ENCODE data around the gene RECQL. TPM values are rescaled to one million over a fixed set of nuclear protein-coding genes. Genes with fewer than 3 reads are reported as not detected.

The RECQL gene
- total RNA-seq, 5 donors from 2014 or later (not counting 1 experiment from before 2014, with no cell fraction given) = 25.4 to 70.8 (median 53.8) TPM

GRCh38 chr12:21541773-21542172 lies 40.3 kb upstream of the RECQL start:
- no peaks in the 10 kb centered on the region for H3K9me3 ChIP-seq
- H3K27ac ChIP-seq (ENCODE audit: low read length) = no peak overlapping the region
- Mint-ChIP-seq H3K4me3 (no peak overlapping the region), H3K27me3 (peaks cover 0 to 4% of the 10 kb centered on the region in 2 donors), H3K4me1 (no peaks in the 10 kb centered on the region), H3K36me3 (no peaks in the 10 kb centered on the region), H3K27ac (no peak overlapping the region), H3K9me3 (no peaks in the 10 kb centered on the region)
- WGBS (ENCODE audit: insufficient coverage) = 90% methylated on average over 2 of the region's 6 CpGs
- ATAC-seq (replicated peaks in 1 of 4) (no peak), DNase-seq (no peak)
- no peaks in the 10 kb centered on the region for H3K4me1 ChIP-seq (ENCODE audit: control insufficient read depth in 1 of 2, extremely low read depth in 1 of 2, insufficient read depth in 2 of 2, low read length in 2 of 2)
- no peaks in the 10 kb centered on the region for H3K27me3 ChIP-seq (replicated peaks in 1 of 2; ENCODE audit: control insufficient read depth in 2 of 2, extremely low read depth in 1 of 2, insufficient read depth in 2 of 2, low read length in 1 of 2)
- H3K4me3 ChIP-seq (ENCODE audit: control insufficient read depth in 1 of 2, extremely low read depth in 1 of 2, low read length in 1 of 2) = no peak overlapping the region
- CTCF ChIA-PET = no interaction called here
- H3K36me3 ChIP-seq (ENCODE audit: control insufficient read depth in 2 of 2, extremely low read depth in 1 of 2, insufficient read depth in 1 of 2, low read length in 1 of 2) = no peaks in the 10 kb centered on the region
- POLR2A ChIA-PET = no interaction called here

GRCh38 chr12:21539797-21540196 lies 38.4 kb upstream of the RECQL start:
- ATAC-seq (replicated peaks in 1 of 4) (no peak), DNase-seq (no peak)
- Mint-ChIP-seq H3K4me1 (no peaks in the 10 kb centered on the region), H3K27me3 (peaks cover 2 to 4% of the 10 kb centered on the region in 2 donors), H3K9me3 (no peaks in the 10 kb centered on the region), H3K36me3 (no peaks in the 10 kb centered on the region), H3K27ac (no peak overlapping the region), H3K4me3 (no peak overlapping the region)
- no peaks in the 10 kb centered on the region for H3K9me3 ChIP-seq
- H3K36me3 ChIP-seq (ENCODE audit: control insufficient read depth in 2 of 2, extremely low read depth in 1 of 2, insufficient read depth in 1 of 2, low read length in 1 of 2) = no peaks in the 10 kb centered on the region
- H3K27me3 ChIP-seq (replicated peaks in 1 of 2; ENCODE audit: control insufficient read depth in 2 of 2, extremely low read depth in 1 of 2, insufficient read depth in 2 of 2, low read length in 1 of 2) = no peaks in the 10 kb centered on the region
- H3K27ac ChIP-seq (ENCODE audit: low read length) = no peak overlapping the region
- H3K4me3 ChIP-seq (ENCODE audit: control insufficient read depth in 1 of 2, extremely low read depth in 1 of 2, low read length in 1 of 2) = no peak overlapping the region
- CTCF ChIA-PET = no interaction called here
- no peaks in the 10 kb centered on the region for H3K4me1 ChIP-seq (ENCODE audit: control insufficient read depth in 1 of 2, extremely low read depth in 1 of 2, insufficient read depth in 2 of 2, low read length in 2 of 2)
- POLR2A ChIA-PET = no interaction called here

DNA sequence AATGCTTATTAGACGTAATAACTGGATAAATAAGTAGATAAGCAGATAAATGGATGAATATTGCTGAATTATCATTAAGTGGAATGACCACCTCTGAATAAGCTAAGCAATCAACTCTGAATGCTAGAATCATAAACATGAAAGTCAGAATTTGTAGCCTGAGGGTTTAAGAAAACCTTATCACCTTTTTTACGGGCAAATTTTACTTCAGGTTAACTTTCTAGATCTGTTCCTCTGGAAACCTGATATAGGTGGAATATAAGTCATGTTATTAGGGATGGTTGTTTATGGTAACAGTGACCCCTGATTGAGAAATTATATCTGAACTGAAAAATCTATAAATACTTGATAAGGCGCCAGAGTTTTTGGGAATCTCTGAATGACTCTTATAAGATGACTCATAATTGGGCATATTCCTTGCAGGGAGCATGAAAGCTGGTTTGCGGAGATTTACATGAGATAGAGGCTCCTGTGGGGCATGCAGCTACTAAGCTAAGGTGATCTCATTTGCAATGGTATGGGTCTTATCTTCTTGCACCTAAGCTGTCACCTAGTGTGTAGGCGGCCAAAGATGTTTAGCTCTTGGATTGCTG lies 36.7 kb upstream of the RECQL start:
- ChIA-PET POLR2A (no interaction called here), CTCF (no interaction called here)
- no peak overlapping the region for H3K27ac ChIP-seq (ENCODE audit: low read length)
- Mint-ChIP-seq H3K4me3 (no peak overlapping the region), H3K27ac (no peak overlapping the region), H3K36me3 (no peaks in the 10 kb centered on the region), H3K9me3 (no peaks in the 10 kb centered on the region), H3K4me1 (no peaks in the 10 kb centered on the region), H3K27me3 (peaks cover under 1 to 5% of the 10 kb centered on the region in 2 donors)
- H3K4me1 ChIP-seq (ENCODE audit: control insufficient read depth in 1 of 2, extremely low read depth in 1 of 2, insufficient read depth in 2 of 2, low read length in 2 of 2) = no peaks in the 10 kb centered on the region
- no peaks in the 10 kb centered on the region for H3K27me3 ChIP-seq (replicated peaks in 1 of 2; ENCODE audit: control insufficient read depth in 2 of 2, extremely low read depth in 1 of 2, insufficient read depth in 2 of 2, low read length in 1 of 2)
- no peaks in the 10 kb centered on the region for H3K9me3 ChIP-seq
- ATAC-seq (replicated peaks in 1 of 4) (no peak), DNase-seq (no peak)
- H3K4me3 ChIP-seq (ENCODE audit: control insufficient read depth in 1 of 2, extremely low read depth in 1 of 2, low read length in 1 of 2) = no peak overlapping the region
- no peaks in the 10 kb centered on the region for H3K36me3 ChIP-seq (ENCODE audit: control insufficient read depth in 2 of 2, extremely low read depth in 1 of 2, insufficient read depth in 1 of 2, low read length in 1 of 2)
- 100% methylated on average over 1 of the region's 5 CpGs for WGBS (ENCODE audit: insufficient coverage)

GRCh38 chr12:21529456-21529855 lies 28.0 kb upstream of the RECQL start:
- Mint-ChIP-seq H3K27me3 (peaks cover 34% of the 10 kb centered on the region in 2 donors), H3K27ac (no peak overlapping the region), H3K9me3 (peaks cover 1% of the 10 kb centered on the region in 3 donors), H3K36me3 (peaks cover 2% of the 10 kb centered on the region), H3K4me3 (no peak overlapping the region), H3K4me1 (peaks cover 0 to 9% (median 9%) of the 10 kb centered on the region in 3 donors)
- ChIA-PET CTCF (interaction anchor here in 1 of 2 donors (0.5 kb wide), 1 partner anchor 975 kb away, joined by 3 read pairs; no protein-coding TSS in a partner anchor), POLR2A (interaction anchor here in 1 of 2 donors (0.6 kb wide), 1 partner anchor 987 kb away, joined by 3 read pairs; no protein-coding TSS in a partner anchor)
- no peak overlapping the region for H3K27ac ChIP-seq (ENCODE audit: low read length)
- peaks cover 0 to 9% of the 10 kb centered on the region in 2 experiments for H3K4me1 ChIP-seq (ENCODE audit: control insufficient read depth in 1 of 2, extremely low read depth in 1 of 2, insufficient read depth in 2 of 2, low read length in 2 of 2)
- H3K9me3 ChIP-seq = no peaks in the 10 kb centered on the region
- DNase-seq (no peak), ATAC-seq (replicated peaks in 1 of 4) (no peak)
- no peaks in the 10 kb centered on the region for H3K36me3 ChIP-seq (ENCODE audit: control insufficient read depth in 2 of 2, extremely low read depth in 1 of 2, insufficient read depth in 1 of 2, low read length in 1 of 2)
- H3K4me3 ChIP-seq (ENCODE audit: control insufficient read depth in 1 of 2, extremely low read depth in 1 of 2, low read length in 1 of 2) = no peak overlapping the region
- H3K27me3 ChIP-seq (replicated peaks in 1 of 2; ENCODE audit: control insufficient read depth in 2 of 2, extremely low read depth in 1 of 2, insufficient read depth in 2 of 2, low read length in 1 of 2) = peaks cover 10 to 21% of the 10 kb centered on the region in 2 experiments
- 95% methylated on average over 2 of the region's 2 CpGs for WGBS (ENCODE audit: insufficient coverage)

DNA sequence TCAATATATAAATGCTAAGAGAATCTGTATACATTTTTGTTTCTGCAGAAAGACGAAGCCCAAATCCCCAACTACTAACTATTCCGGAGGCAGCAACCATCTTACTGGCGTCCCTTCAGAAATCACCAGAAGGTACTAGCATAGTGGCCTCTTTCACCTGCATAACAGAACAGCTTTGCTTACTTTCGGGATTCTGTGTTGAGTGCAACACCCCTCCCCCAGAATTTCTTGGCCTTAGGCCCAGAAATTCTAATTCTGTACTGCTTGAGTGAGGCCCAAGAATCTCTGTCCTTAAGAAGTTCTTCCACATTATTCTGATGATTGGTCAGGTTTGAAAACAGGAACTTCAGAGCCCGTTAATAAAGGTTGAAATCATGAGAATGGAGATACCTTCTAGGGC lies 27.5 kb upstream of the RECQL start:
- Mint-ChIP-seq H3K36me3 (peaks cover 2% of the 10 kb centered on the region), H3K9me3 (peaks cover 4 to 5% (median 5%) of the 10 kb centered on the region in 3 donors), H3K27ac (no peak overlapping the region), H3K4me1 (peaks cover 0 to 9% (median 9%) of the 10 kb centered on the region in 3 donors), H3K4me3 (peak overlapping the region; percentile 43 to 73 (median 60)), H3K27me3 (peaks cover 34% of the 10 kb centered on the region in 2 donors)
- no peak overlapping the region for H3K27ac ChIP-seq (ENCODE audit: low read length)
- H3K27me3 ChIP-seq (replicated peaks in 1 of 2; ENCODE audit: control insufficient read depth in 2 of 2, extremely low read depth in 1 of 2, insufficient read depth in 2 of 2, low read length in 1 of 2) = peaks cover 10 to 21% of the 10 kb centered on the region in 2 experiments
- no peak for DNase-seq
- no peak for ATAC-seq (replicated peaks in 1 of 4)
- no peaks in the 10 kb centered on the region for H3K36me3 ChIP-seq (ENCODE audit: control insufficient read depth in 2 of 2, extremely low read depth in 1 of 2, insufficient read depth in 1 of 2, low read length in 1 of 2)
- peaks cover 0 to 9% of the 10 kb centered on the region in 2 experiments for H3K4me1 ChIP-seq (ENCODE audit: control insufficient read depth in 1 of 2, extremely low read depth in 1 of 2, insufficient read depth in 2 of 2, low read length in 2 of 2)
- CTCF ChIA-PET = no interaction called here
- H3K9me3 ChIP-seq = no peaks in the 10 kb centered on the region
- H3K4me3 ChIP-seq (ENCODE audit: control insufficient read depth in 1 of 2, extremely low read depth in 1 of 2, low read length in 1 of 2) = no peak overlapping the region
- WGBS (ENCODE audit: insufficient coverage) = 92% methylated on average over 4 of the region's 5 CpGs
- POLR2A ChIA-PET = no interaction called here

DNA sequence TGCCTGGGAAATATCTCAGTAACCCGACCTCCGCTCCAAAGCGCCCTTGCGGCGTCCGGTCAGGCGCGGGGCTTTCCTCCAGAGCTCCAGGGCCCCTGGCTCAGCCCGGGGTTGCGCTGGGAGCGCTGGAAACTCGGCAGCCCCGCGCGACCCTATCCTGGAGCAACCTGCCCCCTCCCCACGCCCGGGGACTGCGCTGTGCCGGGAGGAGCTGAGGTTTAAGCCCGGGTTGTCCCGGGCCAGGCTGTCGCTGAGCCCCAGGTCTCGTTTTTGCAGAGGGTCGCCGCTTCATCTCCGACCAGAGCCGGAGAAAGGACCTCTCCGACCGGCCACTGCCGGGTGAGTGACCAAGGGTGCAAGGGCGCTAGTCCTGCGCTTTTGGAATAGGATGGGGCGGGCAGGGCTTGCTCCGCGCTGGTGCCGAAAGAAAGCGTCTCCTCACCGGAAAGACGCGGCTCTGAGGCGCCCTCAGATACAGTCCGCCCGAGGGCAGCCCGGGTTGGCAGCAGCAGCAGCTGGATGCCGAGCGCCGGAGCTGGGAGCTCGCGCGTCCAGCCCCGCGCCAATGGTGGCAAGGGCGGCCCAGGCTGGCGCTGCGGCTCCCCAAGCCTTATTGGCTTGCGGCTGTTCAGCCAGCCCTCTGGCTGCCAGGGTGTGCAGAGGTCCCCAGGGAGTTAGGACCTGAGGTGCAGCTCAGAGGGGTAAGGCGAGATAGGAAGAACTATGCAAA lies 26.2 kb upstream of the RECQL start:
- Histone ChIP-seq H3K27me3 (replicated peaks in 1 of 2; ENCODE audit: control insufficient read depth in 2 of 2, extremely low read depth in 1 of 2, insufficient read depth in 2 of 2, low read length in 1 of 2) (peaks cover 10 to 21% of the 10 kb centered on the region in 2 experiments), H3K27ac (ENCODE audit: low read length) (no peak overlapping the region), H3K4me1 (ENCODE audit: control insufficient read depth in 1 of 2, extremely low read depth in 1 of 2, insufficient read depth in 2 of 2, low read length in 2 of 2) (peaks cover 0 to 9% of the 10 kb centered on the region in 2 experiments), H3K36me3 (ENCODE audit: control insufficient read depth in 2 of 2, extremely low read depth in 1 of 2, insufficient read depth in 1 of 2, low read length in 1 of 2) (no peaks in the 10 kb centered on the region), H3K4me3 (ENCODE audit: control insufficient read depth in 1 of 2, extremely low read depth in 1 of 2, low read length in 1 of 2) (peak overlapping the region; percentile 66 to 84), H3K9me3 (no peaks in the 10 kb centered on the region)
- Mint-ChIP-seq H3K4me3 (peak overlapping the region; percentile 73 to 77 (median 76)), H3K27me3 (peaks cover 29 to 32% of the 10 kb centered on the region in 2 donors), H3K9me3 (peaks cover 4 to 5% (median 5%) of the 10 kb centered on the region in 3 donors), H3K4me1 (peaks cover 0 to 9% (median 9%) of the 10 kb centered on the region in 3 donors), H3K36me3 (peaks cover 2% of the 10 kb centered on the region), H3K27ac (no peak overlapping the region)
- DNase-seq = peak; percentile 24 to 68 (median 47)
- CTCF ChIA-PET = no interaction called here
- ATAC-seq (replicated peaks in 1 of 4) = peak; percentile 96 to 97 (median 96)
- POLR2A ChIA-PET = interaction anchor here in 1 of 2 donors (1.1 kb wide), 1 partner anchor 16 kb away, joined by 3 read pairs; no protein-coding TSS in a partner anchor
- WGBS (ENCODE audit: insufficient coverage) = 1% methylated on average over 56 of the region's 57 CpGs

Data from T-cell (primary cell).